Skeletal muscle tissue (tissue), 4 donors: ENCODE results near the gene ZMYM2. TPM values are rescaled to one million over a fixed set of nuclear protein-coding genes. Genes with fewer than 3 reads are reported as not detected.

Experiments
- H3K27ac ChIP-seq: one replicate; pipeline ENCODE4 v1.7.0; 2013; ENCODE audit warnings: mild to moderate bottlenecking, low read depth, low read length, inconsistent platforms
- H3K27me3 ChIP-seq, 3 donors: one replicate each; pipeline ENCODE4 v1.7.0; 2013; ENCODE audit warnings: low read length in 3 of 3; ENCODE audit not compliant: control insufficient read depth in 3 of 3, insufficient read depth in 3 of 3
- H3K36me3 ChIP-seq, 3 donors: one replicate each; pipeline ENCODE4 v1.7.0; 2013; ENCODE audit warnings: low read length in 3 of 3; ENCODE audit not compliant: control insufficient read depth in 3 of 3, insufficient read depth in 3 of 3
- H3K4me1 ChIP-seq, 3 donors: one replicate each; pipeline ENCODE4 v1.7.0; 2013; ENCODE audit warnings: low read length in 3 of 3, mild to moderate bottlenecking in 3 of 3; ENCODE audit not compliant: control insufficient read depth in 3 of 3, insufficient read depth in 3 of 3
- H3K4me3 ChIP-seq, 3 donors: one replicate each; pipeline ENCODE4 v1.7.0; 2013; ENCODE audit warnings: low read length in 3 of 3
- H3K9ac ChIP-seq, 3 donors: one replicate each; pipeline ENCODE4 v1.7.0; 2013; ENCODE audit warnings: low read length in 3 of 3, mild to moderate bottlenecking in 3 of 3, moderate library complexity in 2 of 3, low read depth in 1 of 3
- H3K9me3 ChIP-seq, 3 donors: one replicate each; pipeline ENCODE4 v1.7.0; 2013; ENCODE audit warnings: low read length in 3 of 3; ENCODE audit not compliant: control insufficient read depth in 3 of 3
- total RNA-seq: library from RNA; depleted of rRNA; stranded (reverse); fragments of >200 nt; gene quantifications from one replicate; pipeline ENCODE4 v1.2.3, GENCODE V29; 2014
- donor health status: Osteomylitis.

The ZMYM2 gene
- total RNA-seq, 1 donor from 2014 or later = 61.6 TPM

DNA sequence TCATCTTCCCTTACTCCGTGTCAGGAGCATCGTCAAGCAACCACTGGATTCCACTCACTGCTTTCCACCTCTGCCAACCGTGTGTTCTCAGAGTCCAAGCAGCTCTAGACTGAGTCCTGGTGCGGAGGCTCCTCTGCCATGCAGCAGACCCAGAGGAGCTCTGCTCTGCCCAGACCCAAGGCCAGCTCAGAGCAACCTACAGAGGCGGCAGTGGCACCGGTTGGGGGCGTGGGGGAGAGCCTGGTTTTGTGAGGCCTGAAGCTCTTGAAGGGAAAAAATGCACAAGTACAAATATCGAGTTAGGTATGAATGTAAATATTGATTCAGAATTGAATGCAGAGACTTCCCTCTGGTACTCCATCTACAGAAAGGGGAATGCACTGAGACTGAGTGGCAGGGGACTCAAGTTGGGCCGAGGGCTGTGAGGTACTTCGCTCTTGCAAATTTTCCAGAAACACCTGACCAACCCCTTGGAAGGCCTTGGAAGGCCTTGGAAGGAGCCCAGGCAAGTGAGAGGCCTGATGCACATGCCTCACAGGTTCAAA is 155.6 kb downstream of the ZMYM2 start:
- Histone ChIP-seq H3K9me3 (no peaks in the 10 kb centered on the region), H3K4me3 (no peak overlapping the region), H3K36me3 (no peaks in the 10 kb centered on the region), H3K9ac (no peak overlapping the region), H3K27ac (no peak overlapping the region), H3K27me3 (no peaks in the 10 kb centered on the region), H3K4me1 (peaks cover 0 to 8% (median 4%) of the 10 kb centered on the region in 3 donors)

DNA sequence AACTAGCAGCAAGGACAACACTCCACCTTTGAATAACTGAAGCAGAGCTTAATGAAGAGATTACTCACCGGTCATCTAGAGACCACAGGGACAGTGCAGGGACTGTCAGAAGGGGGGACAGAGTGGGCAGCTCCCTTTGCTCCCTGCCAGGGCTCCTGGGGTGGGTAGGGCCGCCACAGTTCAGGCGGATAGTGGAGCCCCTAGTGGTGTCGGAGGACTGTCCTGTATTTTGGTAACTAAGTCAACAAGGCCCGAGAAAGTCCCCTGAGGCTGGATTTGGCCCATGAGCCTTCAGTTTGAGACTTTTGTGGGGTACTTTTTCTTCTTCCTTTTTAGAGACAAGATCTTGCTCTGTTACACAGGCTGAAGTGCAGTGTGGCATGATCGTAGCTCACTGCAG is 157.7 kb downstream of the ZMYM2 start:
- H3K27ac ChIP-seq = no peak overlapping the region
- no peaks in the 10 kb centered on the region for H3K27me3 ChIP-seq
- no peak overlapping the region for H3K4me3 ChIP-seq
- H3K4me1 ChIP-seq = peaks cover 0 to 9% (median 4%) of the 10 kb centered on the region in 3 donors
- H3K9me3 ChIP-seq = no peaks in the 10 kb centered on the region
- no peak overlapping the region for H3K9ac ChIP-seq
- no peaks in the 10 kb centered on the region for H3K36me3 ChIP-seq

DNA sequence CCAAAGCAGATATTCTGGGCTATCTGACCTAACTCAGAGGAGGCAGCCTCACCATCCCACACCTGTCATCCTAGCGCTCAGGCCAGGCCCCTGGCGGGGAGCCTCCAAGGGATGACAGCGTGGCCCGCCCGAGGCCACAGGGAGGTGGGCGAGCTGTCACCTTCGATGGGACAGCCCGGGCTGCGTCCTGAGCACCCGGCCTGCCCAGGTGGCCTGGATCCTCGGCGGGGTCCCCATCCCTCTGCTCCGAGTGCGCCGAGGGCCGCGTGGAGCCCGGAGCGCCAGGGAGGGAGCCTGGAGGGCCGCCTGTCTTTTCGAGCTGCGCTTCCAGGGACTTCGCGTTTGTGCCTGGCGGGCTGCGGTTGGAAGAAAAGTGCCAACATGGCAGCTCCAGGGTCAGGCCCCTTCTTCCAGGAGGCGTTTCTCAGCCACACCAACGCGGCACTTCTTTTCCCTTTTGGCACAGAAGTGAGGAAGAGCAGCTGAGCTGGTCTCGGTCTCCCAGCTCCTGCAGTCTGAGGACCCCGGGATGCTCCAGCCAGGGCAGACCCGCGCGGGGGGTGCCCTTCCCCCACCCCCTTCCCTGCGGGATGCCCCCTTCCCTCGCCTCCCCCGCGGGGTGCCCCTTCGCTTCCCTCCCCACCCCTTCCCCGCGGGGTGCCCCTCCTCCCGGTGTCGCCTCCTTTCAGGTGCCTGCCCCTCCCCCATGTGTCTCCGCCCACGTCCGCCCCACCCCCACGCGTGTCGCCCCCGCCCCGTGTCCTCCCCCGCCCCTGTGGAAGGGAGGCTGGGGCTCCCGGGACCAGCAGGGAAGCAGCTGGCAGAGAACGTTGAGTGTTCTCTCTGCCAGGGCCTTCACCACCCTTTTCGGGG is 160.0 kb downstream of the ZMYM2 start:
- Histone ChIP-seq H3K27ac (peak overlapping the region; percentile 79), H3K9ac (peak overlapping the region; percentile 72 to 84 (median 80))

DNA sequence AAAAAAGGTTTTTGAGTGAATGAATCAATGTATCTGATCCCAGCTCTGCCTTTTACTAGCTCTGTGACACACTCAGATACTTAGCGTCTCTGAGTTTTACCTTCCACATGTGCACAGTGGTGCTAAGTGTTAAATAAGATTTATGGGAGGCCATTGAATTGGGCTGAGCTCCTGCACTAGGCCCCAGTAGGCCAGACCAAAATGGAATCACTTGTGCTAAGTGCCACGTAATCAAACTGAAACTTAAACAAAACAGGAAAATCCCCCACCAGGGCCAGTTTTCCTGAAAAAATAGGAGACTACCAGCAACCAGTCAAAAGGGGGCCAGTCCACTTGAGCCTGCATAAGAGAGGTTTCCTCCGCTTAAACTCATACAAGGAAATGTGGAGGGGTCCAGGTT is 161.4 kb downstream of the ZMYM2 start:
- no peaks in the 10 kb centered on the region for H3K27me3 ChIP-seq
- no peaks in the 10 kb centered on the region for H3K9me3 ChIP-seq
- H3K36me3 ChIP-seq = no peaks in the 10 kb centered on the region
- peaks cover 0 to 9% (median 4%) of the 10 kb centered on the region in 3 donors for H3K4me1 ChIP-seq
- H3K27ac ChIP-seq = peak overlapping the region; percentile 21
- no peak overlapping the region for H3K4me3 ChIP-seq
- no peak overlapping the region for H3K9ac ChIP-seq

More for the DNA sequence above, 160.0 kb downstream of the ZMYM2 start:
- Histone ChIP-seq H3K4me1 (peaks cover 0 to 9% (median 4%) of the 10 kb centered on the region in 3 donors), H3K27me3 (no peaks in the 10 kb centered on the region), H3K9me3 (no peaks in the 10 kb centered on the region), H3K4me3 (peak overlapping the region; percentile 65 to 77 (median 74)), H3K36me3 (no peaks in the 10 kb centered on the region)

DNA sequence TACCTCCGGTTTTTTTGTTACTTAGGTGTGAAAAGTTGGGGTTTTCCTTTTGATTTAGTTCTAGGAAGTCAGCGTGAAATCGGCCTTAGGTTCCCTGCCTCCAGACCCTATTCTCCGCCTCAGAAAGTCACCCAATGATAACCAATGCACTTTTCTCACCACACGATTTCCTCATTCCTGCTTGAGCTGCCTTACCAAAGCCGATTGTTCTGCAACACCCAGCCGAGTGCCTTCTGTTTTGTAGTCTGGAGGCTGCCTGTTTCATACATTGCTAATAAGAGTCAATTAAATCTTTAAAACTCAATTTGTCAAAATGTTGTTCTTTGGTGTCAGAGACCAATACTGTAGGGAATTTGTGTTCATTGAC is 162.6 kb downstream of the ZMYM2 start:
- Histone ChIP-seq H3K27me3 (peaks cover 0 to 3% (median 0%) of the 10 kb centered on the region in 3 donors), H3K4me3 (no peak overlapping the region)

DNA sequence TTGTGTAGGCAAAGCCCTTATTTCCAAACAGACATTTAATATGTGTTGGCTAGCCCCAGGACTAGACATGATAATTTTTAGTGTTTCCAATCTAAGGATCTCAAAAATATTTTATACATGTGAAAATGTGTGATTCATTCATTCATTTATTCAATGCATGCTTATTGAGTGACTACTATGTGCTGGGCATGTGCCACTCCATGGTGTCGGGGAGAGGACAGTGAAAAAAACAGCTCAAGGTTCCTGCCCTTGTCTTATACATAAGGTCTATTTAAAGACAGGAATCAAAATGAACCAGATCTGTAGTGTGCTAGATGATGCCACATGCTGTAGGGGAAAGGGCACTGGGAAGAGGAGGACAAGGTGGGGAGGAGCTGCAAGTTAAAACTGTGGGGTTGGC is 165.8 kb downstream of the ZMYM2 start:
- H3K9ac ChIP-seq = no peak overlapping the region
- peaks cover 14 to 30% (median 24%) of the 10 kb centered on the region in 3 donors for H3K4me1 ChIP-seq
- no peaks in the 10 kb centered on the region for H3K36me3 ChIP-seq
- no peaks in the 10 kb centered on the region for H3K9me3 ChIP-seq
- peaks cover 0 to 8% (median 3%) of the 10 kb centered on the region in 3 donors for H3K27me3 ChIP-seq
- no peak overlapping the region for H3K27ac ChIP-seq
- no peak overlapping the region for H3K4me3 ChIP-seq

More for the DNA sequence above, 162.6 kb downstream of the ZMYM2 start:
- Histone ChIP-seq H3K4me1 (peaks cover 5 to 17% (median 13%) of the 10 kb centered on the region in 3 donors), H3K27ac (no peak overlapping the region), H3K9me3 (no peaks in the 10 kb centered on the region), H3K36me3 (no peaks in the 10 kb centered on the region), H3K9ac (no peak overlapping the region)

DNA sequence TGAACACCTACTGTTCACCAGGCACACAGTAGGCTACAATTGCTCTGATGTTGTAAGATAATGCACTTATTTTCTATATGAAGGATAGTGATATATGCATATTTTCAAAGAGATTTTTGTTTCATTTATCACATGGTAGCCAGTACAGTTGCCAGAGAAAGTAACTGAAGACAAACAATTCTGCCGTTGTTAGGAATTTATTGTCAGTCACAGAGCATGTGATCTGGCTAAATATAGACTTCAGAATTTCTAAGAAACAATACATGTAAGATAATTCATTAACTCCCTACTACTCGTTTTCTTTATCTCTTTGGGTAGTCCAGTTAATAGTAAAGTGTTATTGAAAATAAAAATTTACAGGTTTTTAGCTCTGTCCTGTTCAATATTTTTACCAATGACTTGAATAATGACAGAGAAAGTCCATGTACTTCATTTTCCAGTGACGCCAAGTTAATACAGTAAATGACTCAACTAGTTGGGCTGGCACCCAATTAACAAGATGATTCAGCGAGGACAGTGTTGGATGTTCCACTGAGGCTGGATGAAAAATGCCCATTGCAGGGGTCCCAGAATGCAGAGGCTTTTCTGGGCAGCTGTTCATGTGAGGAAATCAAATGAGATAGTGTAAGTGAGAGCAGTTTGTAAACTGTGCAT is 166.7 kb downstream of the ZMYM2 start:
- no peaks in the 10 kb centered on the region for H3K9me3 ChIP-seq
- no peak overlapping the region for H3K27ac ChIP-seq
- peaks cover 2 to 8% (median 3%) of the 10 kb centered on the region in 3 donors for H3K27me3 ChIP-seq
- H3K36me3 ChIP-seq = no peaks in the 10 kb centered on the region
- H3K9ac ChIP-seq = no peak overlapping the region
- H3K4me1 ChIP-seq = peaks cover 14 to 30% (median 24%) of the 10 kb centered on the region in 3 donors
- H3K4me3 ChIP-seq = no peak overlapping the region

DNA sequence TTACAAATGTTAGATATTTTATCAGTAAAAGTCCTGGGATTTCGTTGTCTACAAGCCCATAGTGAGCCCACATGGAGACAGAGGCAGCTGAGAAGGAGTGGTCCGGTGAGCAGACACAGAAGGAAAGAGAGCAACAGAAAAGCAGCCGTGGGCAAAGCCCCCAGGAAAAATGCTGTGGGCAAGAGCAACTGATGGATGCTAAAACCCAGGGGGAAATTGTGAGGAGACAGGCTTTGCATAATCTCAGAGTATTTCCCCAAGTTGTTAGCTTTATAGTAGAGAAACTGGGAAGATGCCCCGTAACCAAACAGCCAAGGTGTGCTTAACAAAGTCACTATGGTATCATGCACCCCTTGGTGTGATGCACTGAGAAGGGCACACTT is 167.2 kb downstream of the ZMYM2 start:
- no peak overlapping the region for H3K4me3 ChIP-seq
- H3K9me3 ChIP-seq = no peaks in the 10 kb centered on the region
- H3K36me3 ChIP-seq = no peaks in the 10 kb centered on the region
- peaks cover 2 to 8% (median 3%) of the 10 kb centered on the region in 3 donors for H3K27me3 ChIP-seq
- no peak overlapping the region for H3K27ac ChIP-seq
- peaks cover 14 to 30% (median 24%) of the 10 kb centered on the region in 3 donors for H3K4me1 ChIP-seq
- H3K9ac ChIP-seq = no peak overlapping the region

DNA sequence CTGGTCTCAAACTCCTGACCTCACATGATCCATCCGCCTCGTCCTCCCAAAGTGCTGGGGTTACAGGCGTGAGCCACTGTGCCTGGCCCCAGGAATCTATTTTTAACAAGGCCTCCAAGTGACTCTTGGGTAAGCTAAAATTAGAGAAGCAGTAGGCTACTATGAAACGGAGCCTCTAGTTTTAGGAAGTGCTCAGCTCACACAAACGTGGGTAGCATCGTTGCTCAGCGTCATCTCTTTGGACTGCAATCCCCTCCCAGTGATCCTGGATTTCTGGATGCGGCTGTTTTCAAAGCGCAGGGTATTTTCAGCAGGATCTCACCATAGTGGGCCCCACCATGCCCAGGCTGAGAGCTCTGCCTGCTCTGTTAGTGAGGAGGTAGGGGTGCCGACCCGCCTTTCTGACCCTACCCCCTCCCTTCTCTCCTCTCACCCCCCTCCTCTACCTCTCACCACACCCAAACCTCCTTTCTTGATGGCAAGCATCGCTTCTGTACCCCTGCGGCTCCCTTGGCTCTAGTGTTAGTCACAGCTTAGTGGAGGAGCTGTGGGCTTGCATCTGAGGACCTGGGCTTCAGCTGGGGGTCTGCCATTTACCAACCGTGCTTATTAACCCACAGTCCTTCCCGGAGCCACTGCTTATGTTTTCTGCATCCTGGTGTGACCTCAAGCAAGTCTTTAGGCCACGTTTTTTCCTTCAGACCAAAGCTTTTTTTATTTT is 168.2 kb downstream of the ZMYM2 start:
- H3K4me3 ChIP-seq = peak overlapping the region in 2 of 3 donors; percentile 23 to 52
- peaks cover 2 to 8% (median 6%) of the 10 kb centered on the region in 3 donors for H3K27me3 ChIP-seq
- no peaks in the 10 kb centered on the region for H3K36me3 ChIP-seq
- H3K9ac ChIP-seq = peak overlapping the region in 2 of 3 donors; percentile 32 to 68
- H3K4me1 ChIP-seq = peaks cover 14 to 30% (median 24%) of the 10 kb centered on the region in 3 donors
- peak overlapping the region; percentile 82 for H3K27ac ChIP-seq
- no peaks in the 10 kb centered on the region for H3K9me3 ChIP-seq
